Left renal pelvis (tissue), 4 donors: ENCODE data around the gene HEXIM1. TPM values are rescaled to one million over a fixed set of nuclear protein-coding genes. Genes with fewer than 3 reads are reported as not detected.

Source experiments
- DNase-seq, 4 donors: peaks; one replicate each; pipeline ENCODE4 v3.0.0-alpha.2; 2013; ENCODE audit warnings: low read depth in 4 of 4, low spot score in 3 of 4
- polyA plus RNA-seq, 4 donors: library from polyadenylated mRNA; unstranded; fragments of 120-200 nt; gene quantifications; one replicate each; pipeline ENCODE4 v1.2.1, GENCODE V29; 2013; ENCODE audit not compliant: insufficient read length in 4 of 4

The HEXIM1 gene
- polyA plus RNA-seq, 4 donors = 32.8 to 46.1 (median 41.2) TPM

DNA sequence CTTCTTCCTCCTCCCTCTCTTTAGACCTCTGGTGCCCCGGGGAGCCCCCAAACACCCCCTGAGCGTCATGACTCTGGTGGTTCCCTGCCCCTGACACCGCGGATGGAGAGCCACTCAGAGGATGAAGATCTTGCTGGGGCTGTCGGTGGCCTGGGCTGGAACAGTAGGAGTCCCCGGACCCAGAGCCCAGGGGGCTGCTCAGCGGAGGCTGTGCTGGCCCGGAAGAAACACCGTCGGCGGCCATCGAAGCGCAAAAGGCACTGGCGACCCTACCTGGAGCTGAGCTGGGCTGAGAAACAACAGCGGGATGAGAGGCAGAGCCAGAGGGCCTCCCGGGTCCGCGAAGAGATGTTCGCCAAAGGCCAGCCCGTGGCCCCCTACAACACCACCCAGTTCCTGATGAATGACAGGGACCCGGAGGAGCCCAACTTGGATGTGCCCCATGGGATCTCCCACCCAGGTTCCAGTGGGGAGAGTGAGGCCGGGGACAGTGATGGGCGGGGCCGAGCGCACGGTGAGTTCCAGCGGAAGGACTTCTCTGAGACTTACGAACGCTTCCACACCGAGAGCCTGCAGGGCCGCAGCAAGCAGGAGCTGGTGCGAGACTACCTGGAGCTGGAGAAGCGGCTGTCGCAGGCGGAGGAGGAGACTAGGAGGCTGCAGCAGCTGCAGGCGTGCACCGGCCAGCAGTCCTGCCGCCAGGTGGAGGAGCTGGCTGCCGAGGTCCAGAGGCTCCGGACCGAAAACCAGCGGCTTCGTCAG lies 20.9 kb downstream of the HEXIM1 start:
- DNase-seq = no peak

DNA sequence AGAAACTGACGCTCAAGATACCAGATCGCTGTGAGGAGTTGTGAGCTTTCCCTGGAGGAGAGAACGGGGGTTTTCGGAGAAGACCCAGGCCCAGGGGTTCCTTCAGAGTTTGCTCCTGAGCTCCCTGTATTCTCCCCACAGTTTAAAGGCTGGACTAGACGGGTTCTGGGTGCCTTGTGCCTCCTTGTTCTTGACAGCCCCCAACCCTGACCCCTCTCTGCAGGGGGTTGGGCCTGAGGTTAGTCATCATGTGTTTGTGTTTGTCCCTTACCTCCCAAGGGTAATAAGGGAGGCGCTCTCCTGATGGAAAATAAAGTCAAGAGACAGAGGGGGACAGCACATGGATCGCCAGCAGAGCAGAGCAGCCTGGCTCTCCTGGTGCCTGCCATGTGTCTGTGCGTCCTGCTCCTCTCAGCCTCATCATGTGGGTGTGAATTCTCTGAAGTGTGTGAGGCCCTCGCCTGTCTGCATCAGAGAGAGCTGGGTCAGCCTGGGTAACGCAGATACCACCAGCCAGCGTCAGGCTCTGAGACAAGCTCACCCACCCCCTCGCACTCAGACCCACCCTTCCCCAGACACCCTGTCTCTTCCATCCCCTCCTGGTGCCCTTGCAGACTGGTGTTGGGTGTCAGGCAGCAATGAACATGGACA lies 22.1 kb downstream of the HEXIM1 start:
- no peak for DNase-seq

DNA sequence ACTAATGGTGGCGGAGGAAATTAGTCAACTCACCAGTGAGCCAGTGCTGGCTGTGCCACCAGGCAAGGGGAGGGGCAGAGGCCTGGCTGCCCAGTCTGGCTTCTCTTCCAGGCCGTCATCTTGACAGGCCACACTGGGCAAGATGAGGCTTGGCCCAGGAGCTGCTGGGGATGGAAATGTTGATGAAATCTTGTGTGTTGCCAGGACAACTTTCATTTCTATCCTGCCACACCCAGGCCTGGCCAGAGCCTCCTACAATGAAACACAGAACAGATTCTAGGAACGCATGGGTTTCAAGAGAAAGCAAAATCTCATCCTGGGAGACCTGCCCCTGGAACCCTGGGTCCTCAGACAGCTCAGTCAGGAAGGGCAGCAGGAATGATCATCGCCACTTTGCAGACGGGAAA lies 22.7 kb downstream of the HEXIM1 start:
- no peak for DNase-seq

DNA sequence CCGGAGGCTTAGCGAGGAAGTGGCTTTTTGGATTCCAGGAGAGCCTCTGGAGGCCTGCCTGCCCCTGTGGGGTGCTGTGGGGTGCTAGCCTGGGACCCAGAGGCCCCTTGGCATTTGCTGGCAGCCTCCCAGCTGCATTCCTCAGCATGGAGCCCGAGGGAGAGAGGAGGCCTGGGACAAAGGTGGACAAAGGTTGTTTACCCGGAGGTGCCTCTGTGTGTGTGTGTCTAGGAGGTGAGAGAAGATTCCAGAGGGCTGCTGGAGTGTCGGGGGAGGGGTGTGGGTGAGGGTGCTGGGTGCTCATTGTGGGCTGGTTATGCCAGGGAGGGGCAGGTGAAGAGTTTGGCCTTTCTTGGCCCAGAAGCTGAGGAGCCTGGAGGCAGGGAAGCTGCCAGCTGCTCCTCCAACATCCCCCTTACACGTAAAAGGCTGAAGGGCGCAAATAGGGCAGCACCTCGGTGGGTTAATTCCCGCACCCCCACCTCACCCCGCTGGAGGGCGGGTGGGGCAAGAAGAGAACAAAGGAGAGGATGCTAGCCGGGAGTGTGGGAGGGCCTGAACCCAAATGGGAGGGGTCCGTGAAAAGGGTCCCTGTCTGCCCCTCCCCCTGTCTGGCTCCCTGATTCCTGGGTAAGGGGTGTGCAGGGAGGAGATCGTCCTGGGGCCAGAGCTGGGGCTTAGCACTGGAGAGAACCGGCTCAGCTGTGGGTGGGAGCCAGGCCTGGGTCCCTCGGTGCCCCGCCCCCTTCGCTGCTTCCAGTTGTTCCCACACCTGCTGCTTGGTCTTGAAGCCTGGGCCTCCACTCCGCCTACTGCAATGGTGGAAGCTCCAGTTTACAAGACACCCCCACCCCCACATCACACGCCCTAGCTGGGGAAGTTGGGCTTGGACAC lies 23.3 kb downstream of the HEXIM1 start:
- no peak for DNase-seq

GRCh38 chr17:45172232-45172540 lies 23.9 kb downstream of the HEXIM1 start:
- DNase-seq = no peak

- peak in 3 of 4 donors; percentile 69 to 81 (median 71) for DNase-seq
Measured at GRCh38 chr17:45172541-45173286, 24.4 kb downstream of the HEXIM1 start.

DNA sequence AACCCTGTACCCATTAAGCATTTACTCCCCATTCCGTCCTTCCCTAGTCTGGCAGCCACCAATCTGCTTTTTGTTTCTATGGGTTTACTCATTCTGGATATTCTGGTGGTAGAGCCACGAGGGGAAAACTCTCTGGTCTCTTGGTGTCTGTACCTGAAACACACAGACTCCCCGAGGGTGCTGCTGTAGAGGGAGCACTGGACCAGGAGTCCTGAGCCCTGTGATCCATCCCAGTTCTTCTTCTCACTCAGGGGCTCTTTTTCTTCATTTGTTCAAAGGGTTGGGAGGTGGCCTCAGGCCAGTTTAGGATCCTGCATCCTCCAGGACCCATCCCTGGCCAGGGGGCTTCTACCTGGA lies 27.5 kb downstream of the HEXIM1 start:
- DNase-seq = no peak

DNA sequence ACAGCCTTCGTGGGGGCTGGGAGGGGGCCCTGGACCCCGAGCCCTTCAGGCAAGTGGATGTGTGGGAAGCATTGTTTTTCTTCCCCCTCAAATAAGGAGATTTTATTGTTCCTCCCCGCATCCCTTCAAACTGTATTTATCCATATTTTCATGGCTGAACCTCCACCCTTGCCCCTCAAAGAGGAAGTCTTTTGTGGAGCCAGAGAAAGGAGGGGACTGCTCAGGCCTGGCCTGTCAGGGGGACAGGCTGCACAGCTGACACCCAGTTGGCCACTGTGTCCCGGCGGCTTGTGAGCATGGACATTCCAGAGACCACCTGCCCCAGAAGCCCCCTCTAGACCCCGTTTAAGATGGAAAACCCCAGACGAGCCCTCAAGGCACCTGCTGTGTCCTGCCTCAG lies 29.3 kb downstream of the HEXIM1 start:
- no peak for DNase-seq

DNA sequence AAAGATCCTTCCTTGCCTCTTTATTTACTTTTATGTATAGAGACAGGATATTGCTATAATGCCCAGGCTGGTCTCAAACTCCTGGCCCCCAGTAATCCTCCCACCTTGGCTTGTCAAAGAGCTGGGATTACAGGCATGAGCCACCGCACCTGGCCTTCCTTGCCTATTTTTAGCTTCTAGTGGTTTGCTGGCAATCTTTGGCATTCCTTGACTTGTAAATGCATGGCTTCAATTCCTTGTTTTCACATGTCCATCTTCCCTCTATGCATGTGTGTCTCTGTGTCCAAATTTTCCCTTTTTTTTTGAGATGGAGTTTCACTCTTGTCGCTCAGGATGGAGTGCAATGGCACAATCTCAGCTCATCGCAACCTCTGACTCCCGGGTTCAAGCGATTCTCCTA lies 35.9 kb downstream of the HEXIM1 start:
- DNase-seq = no peak

GRCh38 chr17:45186801-45187354 lies 38.6 kb downstream of the HEXIM1 start:
- DNase-seq = no peak

- DNase-seq = no peak
Measured at GRCh38 chr17:45189009-45189408, 40.7 kb downstream of the HEXIM1 start.

DNA sequence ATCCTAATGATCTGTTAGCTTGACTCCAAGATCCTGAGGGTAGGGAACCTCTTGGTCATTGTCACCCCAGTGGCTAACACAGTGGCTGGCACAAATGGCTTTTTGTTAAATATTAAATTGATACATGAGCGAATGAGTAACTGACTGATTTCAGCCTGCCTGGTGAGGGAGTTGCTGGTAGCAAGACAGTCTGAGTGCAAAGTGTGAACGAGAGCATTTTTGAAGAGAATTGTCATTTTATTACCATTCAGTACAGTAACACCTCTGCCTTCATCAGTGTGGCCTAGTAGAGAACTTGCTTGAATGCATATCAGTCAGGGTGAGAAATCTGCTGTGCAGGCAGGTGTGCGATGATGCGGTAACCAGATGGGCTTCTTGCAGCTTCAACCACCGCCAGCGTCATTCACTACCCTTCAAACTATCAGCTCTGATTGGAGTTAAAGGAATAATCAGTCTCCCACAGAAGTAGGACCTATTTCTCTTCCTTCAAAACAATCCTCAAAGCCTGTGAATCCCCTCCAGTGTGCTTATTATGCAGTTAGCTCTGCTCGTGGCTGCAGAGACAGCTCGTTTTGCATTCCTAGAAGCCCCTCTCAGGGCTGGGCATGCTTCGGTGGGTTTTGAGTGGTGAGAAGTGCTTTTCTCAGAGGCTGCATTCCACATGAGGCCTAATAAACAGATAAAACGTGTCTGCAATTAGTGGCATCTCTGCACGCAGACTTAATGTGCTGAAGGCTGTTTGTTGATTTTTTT lies 42.4 kb downstream of the HEXIM1 start:
- DNase-seq = no peak

DNA sequence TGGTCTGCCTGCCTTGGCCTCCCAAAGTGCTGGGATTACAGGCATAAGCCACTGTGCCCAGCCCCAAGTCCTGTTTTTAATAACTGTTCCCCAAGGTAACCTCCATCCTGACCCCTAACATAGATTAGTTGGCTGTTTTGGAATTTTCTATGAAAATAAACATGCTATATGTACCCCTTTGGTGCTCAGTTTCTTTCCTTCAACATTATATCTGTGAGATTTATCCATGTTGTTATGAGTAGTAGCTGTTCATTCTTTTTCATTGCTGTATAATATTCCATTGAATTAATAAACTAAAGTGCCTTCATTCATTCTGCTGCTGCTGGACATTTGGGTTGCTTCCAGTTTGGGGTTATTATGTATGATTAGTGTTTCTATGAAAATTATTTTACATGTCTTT lies 47.1 kb downstream of the HEXIM1 start:
- DNase-seq = no peak

GRCh38 chr17:45197108-45197507 lies 48.8 kb downstream of the HEXIM1 start:
- no peak for DNase-seq

GRCh38 chr17:45197555-45198334 lies 49.5 kb downstream of the HEXIM1 start:
- peak; percentile 66 to 73 (median 70) for DNase-seq

DNA sequence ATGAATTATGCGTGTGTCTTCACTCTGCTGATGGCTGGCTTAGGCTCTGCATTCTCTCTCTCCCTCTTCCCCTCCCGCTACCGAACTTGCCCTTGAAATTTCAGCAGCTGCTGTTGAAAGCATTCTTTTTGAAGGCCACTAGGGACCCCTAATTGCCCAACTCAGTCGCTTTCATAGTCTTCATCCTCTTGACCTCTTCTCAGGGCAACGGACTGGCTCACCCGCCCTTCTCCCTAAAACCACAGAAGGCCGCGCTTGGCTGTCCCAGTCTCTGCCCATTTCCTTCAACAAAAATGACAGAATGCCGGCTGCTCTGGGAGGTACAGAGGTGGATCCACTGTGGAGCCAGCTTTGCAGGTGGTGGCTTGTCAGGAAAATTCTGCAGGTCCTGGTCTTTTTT lies 52.4 kb downstream of the HEXIM1 start:
- no peak for DNase-seq

- DNase-seq = no peak
Measured at GRCh38 chr17:45201457-45201856, 53.2 kb downstream of the HEXIM1 start.
